NCI-H526 (cell line): ENCODE measurements around the gene PLEKHG4B.
"Not testable (repeated sequence)": the region's sequence is repeated elsewhere in the genome, so short reads cannot be mapped to it uniquely, and the experiment has no call there.

Experiments used
- DNase-seq, 2 experiments: peaks; one replicate each; lab custom pipeline; 2025; lab: John Stamatoyannopoulos, UW

The PLEKHG4B gene

GRCh38 chr5:155651-156410 is 63.9 kb downstream of the PLEKHG4B start:
- no peak for DNase-seq

GRCh38 chr5:156411-157072 is 64.6 kb downstream of the PLEKHG4B start:
- DNase-seq, result no peak

GRCh38 chr5:157126-157715 is 65.3 kb downstream of the PLEKHG4B start:
- no peak for DNase-seq

GRCh38 chr5:157801-158200 is 65.8 kb downstream of the PLEKHG4B start:
- DNase-seq, result no peak

- no peak for DNase-seq
Measured at GRCh38 chr5:158807-159447, 67.0 kb downstream of the PLEKHG4B start.

- DNase-seq, result no peak
Measured at GRCh38 chr5:159448-160172, 67.6 kb downstream of the PLEKHG4B start.

GRCh38 chr5:160173-160510 is 68.2 kb downstream of the PLEKHG4B start:
- no peak for DNase-seq

- DNase-seq, result no peak
Measured at GRCh38 chr5:160921-161802, 69.2 kb downstream of the PLEKHG4B start.

- no peak for DNase-seq
Measured at GRCh38 chr5:161803-162110, 69.8 kb downstream of the PLEKHG4B start.

GRCh38 chr5:162190-162564 is 70.2 kb downstream of the PLEKHG4B start:
- no peak for DNase-seq

- DNase-seq, result no peak
Measured at GRCh38 chr5:162565-163337, 70.8 kb downstream of the PLEKHG4B start.

GRCh38 chr5:163338-163620 is 71.3 kb downstream of the PLEKHG4B start:
- no peak for DNase-seq

GRCh38 chr5:163841-164240 is 71.9 kb downstream of the PLEKHG4B start:
- DNase-seq, result no peak

GRCh38 chr5:164244-164643 is 72.3 kb downstream of the PLEKHG4B start:
- DNase-seq, result no peak

- DNase-seq, result not testable (repeated sequence)
Measured at GRCh38 chr5:164783-165182, 72.8 kb downstream of the PLEKHG4B start.

- no peak for DNase-seq
Measured at GRCh38 chr5:166441-167372, 74.7 kb downstream of the PLEKHG4B start.

- no peak for DNase-seq
Measured at GRCh38 chr5:167511-167910, 75.5 kb downstream of the PLEKHG4B start.

- no peak for DNase-seq
Measured at GRCh38 chr5:167982-168660, 76.2 kb downstream of the PLEKHG4B start.

GRCh38 chr5:169071-169727 is 77.2 kb downstream of the PLEKHG4B start:
- no peak for DNase-seq
